Measurements from ENCODE around the gene SFT2D2.

- TF ChIP-seq CTCF (IDR thresholded peaks at IDR 0.05) (no peak), POLR2AphosphoS5 (IDR thresholded peaks at IDR 0.05; ENCODE audit: insufficient read depth in 1 of 2, low read depth in 1 of 2) (no peak)
These were observed 38.5 kb downstream of the SFT2D2 start for GRCh38 chr1:168264296-168264695.

Data from vagina (tissue), 2 donors.